Activated B cell treated with CpG ODN at 0.5 μM for 24 hours (primary cell): ENCODE data around the gene TUBA4B. TPM values are rescaled to one million over a fixed set of nuclear protein-coding genes. Genes with fewer than 3 reads are reported as not detected.
A peak's percentile ranks its signal among the peaks of the same experiment; 100 is the strongest.

Experiments
- ATAC-seq: fragments of 200-7000 bp; cut with Tn5 transposase; one replicate; pipeline ENCODE4 v1.10.0; 2021; ENCODE audit warnings: low read depth, mild to moderate bottlenecking, moderate library complexity
- CTCF ChIA-PET: fragments of 350-600 bp; sonication (Branson Sonifier 250); formaldehyde crosslinking; loops from one replicate; lab custom pipeline; 2021; ENCODE audit warnings: antibody characterized with exemption; lab: Charles Lee
- POLR2A ChIA-PET: fragments of 350-600 bp; sonication (Branson Sonifier 250); formaldehyde crosslinking; loops from one replicate; lab custom pipeline; 2021; ENCODE audit warnings: antibody characterized with exemption; lab: Charles Lee
- DNase-seq: peaks from one replicate; pipeline ENCODE4 v3.0.0; 2022
- H3K27ac Mint-ChIP-seq: one replicate; pipeline ENCODE4 v1.8.0; 2020; ENCODE audit warnings: mixed read lengths
- H3K27me3 Mint-ChIP-seq: one replicate; pipeline ENCODE4 v1.8.0; 2021; ENCODE audit warnings: mixed read lengths
- H3K36me3 Mint-ChIP-seq: one replicate; pipeline ENCODE4 v1.8.0; 2021; ENCODE audit warnings: low read depth, mixed read lengths
- H3K4me1 Mint-ChIP-seq: one replicate; pipeline ENCODE4 v1.8.0; 2021; ENCODE audit warnings: mixed read lengths
- H3K4me3 Mint-ChIP-seq: one replicate; pipeline ENCODE4 v1.8.0; 2020; ENCODE audit warnings: mild to moderate bottlenecking, mixed read lengths
- H3K9me3 Mint-ChIP-seq: one replicate; pipeline ENCODE4 v1.8.0; 2020; ENCODE audit warnings: mixed read lengths
- CTCF ChIP-seq: fragments of 200-600 bp; IDR thresholded peaks from one replicate; pipeline ENCODE4 v1.8.0; 2022; ENCODE audit warnings: antibody characterized with exemption, mild to moderate bottlenecking
- intact Hi-C: fragments of 100-400 bp; cut with micrococcal nuclease; formaldehyde crosslinking; loops from one replicate; pipeline ENCODE4 v1.15.1; 2024
- total RNA-seq: library from RNA; stranded (reverse); gene quantifications from 2 replicates; pipeline ENCODE4 v1.2.3, GENCODE V29; 2022

The TUBA4B gene
- total RNA-seq, 1 donor from 2014 or later: not detected

GRCh38 chr2:219206328-219207133 is 46.5 kb upstream of the TUBA4B start, which contains the start of gene ZFAND2B:
Gene ZFAND2B, plus strand, starts transcription at chr2:219206782. Its CDS starts 206 bp downstream, at chr2:219206988.
- intact Hi-C loops: loop anchor here (1.0 to 2.0 kb wide), 13 partner anchors 13 to 638 kb away; partner anchors contain the start of genes ANKZF1, ATG9A, CNOT9 and DNAJB2
- ATAC-seq (peak; percentile 93), DNase-seq (peak; percentile 99)
- ChIA-PET POLR2A (interaction anchor here (0.6 to 5.3 kb wide), 32 partner anchors 9 to 939 kb away, joined by 3 to 98 read pairs (median 5); partner anchors contain the start of genes ABCB6, ANKZF1, ATG9A and BCS1L), CTCF (interaction anchor here (0.6 to 1.9 kb wide), 7 partner anchors 31 to 188 kb away, joined by 3 to 12 read pairs (median 5); partner anchors contain the start of genes CNPPD1, GLB1L and STK16)
- no peak for TF ChIP-seq CTCF
- H3K27me3 Mint-ChIP-seq: no peaks in the 10 kb centered on the region
- H3K4me1 Mint-ChIP-seq: peaks cover 25% of the 10 kb centered on the region
- peak within 1 kb of the TSS; percentile 95 for H3K27ac Mint-ChIP-seq
- peaks cover 20% of the 10 kb centered on the region for H3K36me3 Mint-ChIP-seq
- no peaks in the 10 kb centered on the region for H3K9me3 Mint-ChIP-seq
- H3K4me3 Mint-ChIP-seq: peak within 1 kb of the TSS; percentile 88

GRCh38 chr2:219207134-219207883 is 45.7 kb upstream of the TUBA4B start:
- Mint-ChIP-seq H3K9me3 (no peaks in the 10 kb centered on the region), H3K27ac (peak overlapping the region; percentile 95), H3K4me3 (peak overlapping the region; percentile 88), H3K4me1 (peaks cover 28% of the 10 kb centered on the region), H3K27me3 (no peaks in the 10 kb centered on the region), H3K36me3 (peaks cover 20% of the 10 kb centered on the region)
- DNase-seq (no peak), ATAC-seq (no peak)
- ChIA-PET POLR2A (interaction anchor here (0.6 to 5.3 kb wide), 23 partner anchors 10 to 548 kb away, joined by 3 to 98 read pairs (median 7); partner anchors contain the start of genes ABCB6, ANKZF1, ATG9A and BCS1L), CTCF (interaction anchor here (1.5 to 1.9 kb wide), 2 partner anchors 32 to 88 kb away, joined by 6 to 12 read pairs; partner anchors contain the start of gene CNPPD1)
- TF ChIP-seq CTCF: no peak
- intact Hi-C loops: loop anchor here (2.0 kb wide), 5 partner anchors 37 to 639 kb away; partner anchors contain the start of genes CNOT9, GLB1L, STK16 and TTLL4

- Mint-ChIP-seq H3K4me3 (peak overlapping the region; percentile 24), H3K36me3 (peaks cover 22% of the 10 kb centered on the region), H3K4me1 (peaks cover 28% of the 10 kb centered on the region), H3K9me3 (no peaks in the 10 kb centered on the region), H3K27me3 (no peaks in the 10 kb centered on the region), H3K27ac (peak overlapping the region; percentile 36)
- intact Hi-C loops: loop anchor here (2.0 kb wide), 5 partner anchors 37 to 639 kb away; partner anchors contain the start of genes CNOT9, GLB1L, STK16 and TTLL4
- TF ChIP-seq CTCF: no peak
- POLR2A ChIA-PET: interaction anchor here (0.6 to 5.3 kb wide), 10 partner anchors 11 to 71 kb away, joined by 3 to 98 read pairs (median 16); partner anchors contain the start of genes ABCB6, ANKZF1, ATG9A and CNPPD1
- DNase-seq (no peak), ATAC-seq (no peak)
- CTCF ChIA-PET: interaction anchor here (1.1 to 2.5 kb wide), 3 partner anchors 9 to 87 kb away, joined by 5 to 8 read pairs (median 6); no protein-coding TSS in a partner anchor
These were observed 44.9 kb upstream of the TUBA4B start for GRCh38 chr2:219207884-219208740.
